ENCODE data around the gene UGT1A4.

DNA sequence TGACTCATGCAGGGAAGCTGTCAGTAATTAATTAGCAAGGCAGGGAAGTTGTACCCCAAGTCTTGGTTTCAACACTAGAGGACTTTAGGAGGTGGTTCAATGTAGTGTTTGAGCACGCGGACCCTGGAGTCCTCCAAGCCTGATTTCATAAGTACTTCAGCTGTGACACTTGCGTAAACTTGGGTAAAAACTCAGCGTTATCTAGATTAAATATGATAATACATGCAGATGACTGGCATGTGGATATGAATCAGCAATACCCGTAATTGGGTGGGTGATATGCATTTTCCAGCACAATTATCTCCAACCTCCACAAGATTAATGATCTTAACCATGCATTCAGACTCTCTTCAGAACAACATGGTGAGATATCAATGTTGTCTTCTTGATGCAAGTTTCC, 31.6 kb upstream of the UGT1A4 start:
- TF ChIP-seq POLR2AphosphoS5 (IDR thresholded peaks at IDR 0.05; ENCODE audit: low read depth, low read length) (no peak), POLR2A (IDR thresholded peaks at IDR 0.05; ENCODE audit: borderline replicate concordance, extremely low read depth, insufficient read depth, insufficient read length) (no peak)
- TF ChIP-seq, protein P1, sequence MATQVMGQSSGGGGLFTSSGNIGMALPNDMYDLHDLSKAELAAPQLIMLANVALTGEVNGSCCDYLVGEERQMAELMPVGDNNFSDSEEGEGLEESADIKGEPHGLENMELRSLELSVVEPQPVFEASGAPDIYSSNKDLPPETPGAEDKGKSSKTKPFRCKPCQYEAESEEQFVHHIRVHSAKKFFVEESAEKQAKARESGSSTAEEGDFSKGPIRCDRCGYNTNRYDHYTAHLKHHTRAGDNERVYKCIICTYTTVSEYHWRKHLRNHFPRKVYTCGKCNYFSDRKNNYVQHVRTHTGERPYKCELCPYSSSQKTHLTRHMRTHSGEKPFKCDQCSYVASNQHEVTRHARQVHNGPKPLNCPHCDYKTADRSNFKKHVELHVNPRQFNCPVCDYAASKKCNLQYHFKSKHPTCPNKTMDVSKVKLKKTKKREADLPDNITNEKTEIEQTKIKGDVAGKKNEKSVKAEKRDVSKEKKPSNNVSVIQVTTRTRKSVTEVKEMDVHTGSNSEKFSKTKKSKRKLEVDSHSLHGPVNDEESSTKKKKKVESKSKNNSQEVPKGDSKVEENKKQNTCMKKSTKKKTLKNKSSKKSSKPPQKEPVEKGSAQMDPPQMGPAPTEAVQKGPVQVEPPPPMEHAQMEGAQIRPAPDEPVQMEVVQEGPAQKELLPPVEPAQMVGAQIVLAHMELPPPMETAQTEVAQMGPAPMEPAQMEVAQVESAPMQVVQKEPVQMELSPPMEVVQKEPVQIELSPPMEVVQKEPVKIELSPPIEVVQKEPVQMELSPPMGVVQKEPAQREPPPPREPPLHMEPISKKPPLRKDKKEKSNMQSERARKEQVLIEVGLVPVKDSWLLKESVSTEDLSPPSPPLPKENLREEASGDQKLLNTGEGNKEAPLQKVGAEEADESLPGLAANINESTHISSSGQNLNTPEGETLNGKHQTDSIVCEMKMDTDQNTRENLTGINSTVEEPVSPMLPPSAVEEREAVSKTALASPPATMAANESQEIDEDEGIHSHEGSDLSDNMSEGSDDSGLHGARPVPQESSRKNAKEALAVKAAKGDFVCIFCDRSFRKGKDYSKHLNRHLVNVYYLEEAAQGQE (IDR thresholded peaks at IDR 0.05; ENCODE audit: low read depth): no peak

Data from HCT116 (cell line).